Activated gamma-delta T cell treated with Interleukin-2 at 50 U/mL for 16 hours (primary cell): ENCODE measurements around the gene GRN.

ENCODE experiments used
- DNase-seq: peaks from one replicate; pipeline ENCODE4 v3.0.0-alpha.2; 2020

Gene GRN

DNA sequence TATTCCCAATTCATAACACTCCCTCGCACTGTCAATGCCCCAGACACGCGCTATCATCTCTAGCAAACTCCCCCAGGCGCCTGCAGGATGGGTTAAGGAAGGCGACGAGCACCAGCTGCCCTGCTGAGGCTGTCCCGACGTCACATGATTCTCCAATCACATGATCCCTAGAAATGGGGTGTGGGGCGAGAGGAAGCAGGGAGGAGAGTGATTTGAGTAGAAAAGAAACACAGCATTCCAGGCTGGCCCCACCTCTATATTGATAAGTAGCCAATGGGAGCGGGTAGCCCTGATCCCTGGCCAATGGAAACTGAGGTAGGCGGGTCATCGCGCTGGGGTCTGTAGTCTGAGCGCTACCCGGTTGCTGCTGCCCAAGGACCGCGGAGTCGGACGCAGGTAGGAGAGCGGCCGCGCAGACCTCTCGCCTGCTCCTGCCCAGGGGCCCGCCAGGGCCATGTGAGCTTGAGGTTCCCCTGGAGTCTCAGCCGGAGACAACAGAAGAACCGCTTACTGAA is at the start of gene GRN:
GRN (plus strand) TSS at position 364 of the 515 bp plus-strand sequence. CDS start 3,863 bp downstream, outside the sequence.
- peak; percentile 82 for DNase-seq

DNA sequence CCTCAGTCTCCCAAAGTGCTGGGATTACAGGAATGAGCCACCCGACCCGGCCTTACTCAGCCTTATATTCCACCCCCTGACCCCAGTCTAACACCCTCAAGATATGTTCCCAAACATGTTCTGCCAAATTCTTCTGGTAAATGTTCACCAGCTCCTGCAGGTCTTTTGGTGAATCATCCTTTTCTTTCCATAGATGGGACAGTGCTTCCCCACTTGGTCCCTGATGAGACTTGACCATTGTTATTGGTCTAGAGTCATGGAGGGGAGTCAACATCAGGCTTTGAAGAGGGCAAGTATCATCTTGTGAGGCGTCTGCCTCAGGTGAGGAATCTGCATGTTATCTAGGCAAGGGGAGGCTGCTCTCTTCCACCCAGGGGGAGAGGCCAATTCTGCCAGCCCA is 47.1 kb upstream of the GRN start:
- no peak for DNase-seq

DNA sequence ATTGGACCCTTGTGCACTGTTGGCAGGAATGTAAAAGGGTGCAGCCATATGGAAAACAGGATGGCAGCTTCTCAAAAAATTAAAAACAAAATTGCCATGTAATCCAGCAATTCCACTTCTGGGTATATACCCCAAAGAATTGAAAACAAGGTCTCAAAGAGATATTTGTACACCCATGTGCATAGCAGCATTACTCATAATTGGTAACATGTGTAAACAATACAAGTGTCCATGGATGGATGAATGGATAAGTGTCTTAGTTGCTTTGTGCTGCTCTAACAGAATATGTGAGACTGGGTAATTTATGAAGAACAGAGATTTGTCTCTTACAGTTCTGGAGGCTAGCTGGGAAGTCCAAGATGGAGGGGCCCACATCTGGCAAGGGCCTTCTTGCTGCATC is 40.5 kb upstream of the GRN start:
- no peak for DNase-seq

DNA sequence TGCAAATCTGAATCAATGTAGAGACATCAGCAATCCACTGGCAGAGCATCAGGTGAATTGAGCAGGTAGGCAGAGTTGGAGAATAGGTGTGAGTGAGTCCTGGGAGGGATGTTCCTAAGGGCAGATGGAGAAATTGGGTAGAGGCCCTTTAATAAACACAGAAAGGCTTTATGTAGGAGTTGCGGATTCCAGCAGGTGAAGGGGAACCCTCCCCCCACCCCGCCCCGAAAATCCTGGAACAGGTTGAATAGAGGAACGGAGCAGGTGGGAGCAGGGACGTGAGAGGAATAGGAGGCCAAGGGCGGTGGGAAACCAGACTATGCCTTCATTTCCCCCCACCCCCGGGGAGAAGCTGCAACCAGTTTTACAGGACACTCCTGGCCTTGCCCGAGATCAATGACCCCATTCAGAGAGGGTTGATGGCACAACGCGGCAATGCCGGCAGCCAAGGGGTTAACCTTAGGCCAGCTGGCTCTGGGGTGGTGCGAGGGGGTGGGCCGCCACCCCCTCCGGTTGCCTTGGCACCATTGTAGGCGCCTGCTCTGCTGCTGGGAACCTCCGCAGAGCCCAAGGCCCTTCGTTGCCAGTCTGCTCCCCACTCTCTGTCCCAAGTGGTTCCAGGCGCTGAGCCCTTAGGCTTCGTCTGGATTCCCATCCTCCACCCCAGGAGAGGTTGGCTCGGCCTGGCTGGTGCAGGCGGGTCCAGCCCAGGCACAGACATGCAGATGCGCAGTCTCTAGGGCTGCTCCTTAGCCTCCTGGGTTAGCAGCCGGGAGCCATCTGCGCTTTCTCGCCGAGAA is 37.5 kb upstream of the GRN start:
- DNase-seq, result no peak

DNA sequence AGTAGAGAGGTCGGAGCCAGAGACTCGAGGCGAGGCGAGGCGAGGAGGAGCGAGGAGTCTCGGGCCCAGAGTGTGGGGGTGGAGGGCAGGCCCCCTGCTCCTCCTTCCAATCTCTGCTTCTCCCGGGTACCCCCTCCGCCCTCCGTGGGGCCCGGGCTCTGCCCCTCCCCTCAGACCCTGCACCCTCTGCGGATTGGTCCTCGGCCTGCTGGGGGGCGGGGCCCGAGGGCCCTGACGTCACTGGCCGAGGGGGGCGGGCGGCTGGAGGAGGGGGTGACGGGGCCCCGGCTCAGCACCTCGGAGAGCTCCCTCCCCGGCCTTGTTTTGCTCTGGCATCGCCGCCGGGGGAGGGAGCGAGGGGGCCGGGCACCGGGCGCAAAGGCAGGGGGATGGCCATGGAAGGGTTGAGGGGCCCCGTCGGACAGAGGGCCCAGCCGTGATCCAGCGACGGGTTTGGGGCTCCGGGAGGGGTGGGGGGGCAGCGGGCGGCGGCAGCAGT is 36.7 kb upstream of the GRN start, which contains the start of gene RUNDC3A:
RUNDC3A (plus strand) TSS at position 282 of the 499 bp plus-strand sequence. CDS start 232 bp downstream, outside the sequence.
- DNase-seq, result peak; percentile 86

DNA sequence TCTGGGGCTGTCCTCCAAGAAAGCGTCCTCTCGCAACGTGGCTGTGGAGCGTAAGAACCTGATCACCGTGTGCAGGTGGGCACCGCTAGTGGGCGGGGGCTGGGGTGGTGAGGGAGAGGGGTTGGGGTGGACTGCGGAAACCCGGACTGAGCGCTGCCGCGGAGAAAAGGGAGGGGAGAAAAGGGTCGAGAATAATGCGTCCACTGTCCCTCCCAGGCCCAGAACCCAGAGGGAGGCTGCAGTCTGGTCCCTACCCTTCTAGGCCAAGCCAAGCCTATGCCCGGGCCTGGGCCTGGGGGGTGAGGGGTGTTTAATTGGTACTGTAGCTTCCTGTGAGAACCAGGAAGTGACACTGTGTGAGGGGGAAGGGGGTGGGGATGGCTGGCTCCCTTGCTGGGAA is 36.2 kb upstream of the GRN start:
- DNase-seq, result no peak

DNA sequence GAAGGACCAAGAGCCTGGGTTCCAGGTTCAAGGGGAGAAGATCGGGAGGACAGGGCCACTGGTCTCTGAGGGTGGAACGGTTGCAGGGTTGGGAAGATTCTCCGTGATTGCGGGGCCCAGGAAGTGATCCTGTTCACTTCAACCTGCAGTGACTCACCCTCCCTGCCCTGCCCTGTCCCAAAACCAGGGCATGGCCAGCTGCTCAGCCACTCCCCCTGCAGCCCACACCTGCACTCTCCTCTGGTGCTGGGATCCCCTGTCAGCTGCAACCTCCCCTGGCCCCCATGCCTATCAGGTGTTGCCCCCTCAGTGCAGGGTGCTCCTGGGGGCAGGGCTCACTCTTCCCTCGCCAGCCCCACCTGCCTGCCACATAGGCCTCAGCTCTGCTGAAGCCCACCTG is 35.6 kb upstream of the GRN start:
- no peak for DNase-seq

DNA sequence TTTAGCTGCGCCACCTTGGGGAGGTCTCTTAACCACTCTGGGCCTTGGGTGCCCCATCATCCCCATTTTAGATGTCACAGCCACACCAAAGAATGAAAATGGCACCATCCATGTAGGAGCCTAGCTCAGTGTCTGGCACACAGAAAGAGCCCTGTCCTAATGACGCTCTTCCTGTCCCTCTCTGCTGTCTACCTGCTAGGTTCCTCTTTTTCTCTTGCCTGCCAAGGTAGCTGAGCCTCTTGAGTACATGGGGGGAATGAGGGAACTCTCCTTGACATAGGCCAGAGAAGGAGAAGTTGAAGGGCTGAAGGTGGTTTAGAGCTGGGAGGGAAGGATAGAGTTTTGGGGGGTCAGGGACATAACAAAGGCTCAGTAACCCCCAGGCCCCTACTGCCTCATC is 34.9 kb upstream of the GRN start:
- DNase-seq, result no peak

DNA sequence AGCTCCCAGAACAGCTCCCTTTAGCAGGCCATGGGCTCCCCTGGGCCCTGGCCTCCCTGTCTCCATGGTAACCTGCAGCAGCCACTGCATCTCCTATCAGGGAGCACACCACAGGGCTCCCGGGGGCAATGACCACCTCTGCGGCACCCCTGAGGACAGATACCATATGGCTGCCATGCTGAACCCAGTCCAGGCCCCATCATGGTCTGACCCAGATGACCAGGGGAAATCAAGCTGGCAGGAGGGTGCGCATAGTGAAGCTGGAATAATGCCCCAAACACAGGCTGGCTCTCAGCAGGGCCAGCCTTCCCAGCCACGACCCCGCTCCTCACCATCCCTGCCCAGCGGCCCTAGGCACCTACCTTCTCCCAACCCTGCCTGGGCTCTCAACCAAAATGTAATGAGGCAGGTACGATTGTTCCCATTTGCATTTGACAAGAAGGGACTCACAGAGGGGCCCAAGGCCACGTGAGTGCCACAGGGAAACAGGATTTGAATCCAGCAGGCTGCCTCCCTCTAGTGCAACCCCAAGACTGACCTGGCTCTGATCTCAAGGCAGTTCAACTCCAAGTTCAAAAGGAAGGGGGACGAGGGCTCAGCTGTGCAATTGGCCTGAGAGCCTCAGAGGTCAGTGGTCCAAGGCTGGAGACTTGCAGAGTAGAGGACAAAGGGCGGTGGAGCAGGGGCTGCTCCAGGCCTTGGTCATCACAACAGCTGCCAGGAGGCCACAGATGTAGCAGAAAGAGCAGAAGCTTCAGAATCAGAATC is 34.3 kb upstream of the GRN start:
- no peak for DNase-seq

DNA sequence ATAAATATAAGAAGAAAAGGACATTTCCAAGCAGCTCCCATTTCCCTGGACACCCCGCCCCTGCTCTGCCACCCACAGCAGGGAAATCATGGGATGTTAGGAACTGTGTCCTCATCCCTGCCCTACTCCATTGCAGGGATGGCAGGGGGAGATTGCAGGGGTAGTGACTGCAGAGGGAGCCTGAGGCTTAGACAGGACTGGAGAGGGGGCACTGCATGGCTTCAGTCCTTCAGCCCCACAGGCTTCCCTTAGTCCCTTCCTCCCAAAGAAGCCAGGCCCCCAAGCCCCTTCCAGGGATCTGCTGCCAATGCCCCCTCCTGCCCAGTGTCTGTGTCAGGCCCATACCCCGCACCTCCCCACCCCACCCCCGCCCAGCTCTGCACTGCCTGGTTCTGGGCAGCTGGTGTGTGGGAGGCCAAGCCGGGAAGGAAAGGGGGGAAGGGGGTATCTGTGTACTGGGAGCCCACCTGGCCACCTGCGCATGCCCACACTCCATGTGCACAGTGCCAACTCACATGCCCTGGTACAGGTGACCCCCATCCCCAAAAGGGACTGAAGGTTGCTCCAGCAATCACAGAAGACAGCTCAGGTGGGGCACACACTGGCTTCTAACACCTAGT is 33.4 kb upstream of the GRN start:
- DNase-seq, result no peak

DNA sequence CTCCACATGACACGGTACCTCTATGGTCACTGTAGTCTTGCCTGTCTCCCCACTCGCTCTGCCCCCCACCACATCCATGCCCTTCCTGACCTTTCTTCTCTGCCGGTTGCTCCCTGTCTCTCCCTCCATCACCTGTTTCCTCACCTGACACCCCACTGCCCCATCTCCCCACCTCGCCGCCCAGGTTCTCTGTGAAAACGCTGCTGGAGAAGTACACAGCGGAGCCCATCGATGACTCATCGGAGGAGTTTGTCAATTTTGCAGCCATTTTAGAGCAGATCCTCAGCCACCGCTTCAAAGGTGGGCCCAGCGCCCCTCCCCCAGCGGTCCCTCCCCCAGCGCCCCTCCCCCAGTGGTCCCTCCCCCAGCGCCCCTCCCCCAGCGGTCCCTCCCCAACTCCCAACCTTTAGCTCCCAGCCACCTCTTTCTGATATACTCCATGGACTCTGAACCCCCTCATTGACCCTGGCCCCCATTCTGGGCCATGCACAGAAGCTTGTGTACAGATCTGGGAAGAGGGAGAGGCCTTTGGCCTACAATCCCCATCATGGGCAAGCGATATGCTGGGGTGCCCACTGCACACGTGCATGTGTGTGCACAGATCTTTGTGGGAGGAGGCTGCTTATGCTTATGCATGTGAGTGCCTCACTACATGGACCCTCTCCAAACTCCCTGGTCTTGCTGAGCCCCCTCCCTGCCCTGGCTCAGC is 32.6 kb upstream of the GRN start:
- no peak for DNase-seq

DNA sequence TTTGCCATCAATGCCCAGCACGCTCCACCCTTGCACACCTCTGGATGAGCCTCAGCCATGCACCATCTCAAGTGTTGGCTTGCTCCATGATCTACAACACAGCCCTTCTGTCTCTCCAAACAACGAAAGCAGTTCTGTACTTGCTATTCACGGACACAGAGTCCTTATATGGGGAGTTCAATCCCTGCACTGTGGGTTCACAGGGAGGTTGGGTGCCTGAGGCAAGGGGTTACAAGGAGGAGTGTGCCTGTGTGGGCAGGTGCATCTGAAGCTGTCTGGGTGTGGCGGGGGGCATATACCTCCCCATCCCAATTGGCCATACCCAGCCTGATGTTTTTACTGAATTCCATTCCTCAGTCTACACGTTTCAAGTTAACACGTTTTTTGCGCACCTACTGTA is 31.1 kb upstream of the GRN start:
- DNase-seq, result no peak

DNA sequence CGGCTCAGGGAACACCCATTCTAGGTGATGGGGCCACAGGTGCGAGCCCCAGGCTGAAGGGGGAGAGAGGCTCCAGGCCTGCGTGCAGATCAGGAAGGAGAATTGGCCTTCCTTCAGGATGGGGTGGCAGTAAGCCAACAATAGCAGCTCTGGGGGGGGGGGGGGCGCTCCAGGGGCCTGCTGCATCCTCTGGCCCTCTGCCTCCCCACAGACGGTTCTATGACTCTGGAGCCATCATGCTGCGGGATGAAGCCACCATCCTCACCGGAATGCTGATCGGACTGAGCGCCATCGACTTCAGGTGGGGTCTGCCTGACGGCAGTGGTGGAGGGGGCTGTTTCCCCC is 30.6 kb upstream of the GRN start:
- DNase-seq, result no peak

DNA sequence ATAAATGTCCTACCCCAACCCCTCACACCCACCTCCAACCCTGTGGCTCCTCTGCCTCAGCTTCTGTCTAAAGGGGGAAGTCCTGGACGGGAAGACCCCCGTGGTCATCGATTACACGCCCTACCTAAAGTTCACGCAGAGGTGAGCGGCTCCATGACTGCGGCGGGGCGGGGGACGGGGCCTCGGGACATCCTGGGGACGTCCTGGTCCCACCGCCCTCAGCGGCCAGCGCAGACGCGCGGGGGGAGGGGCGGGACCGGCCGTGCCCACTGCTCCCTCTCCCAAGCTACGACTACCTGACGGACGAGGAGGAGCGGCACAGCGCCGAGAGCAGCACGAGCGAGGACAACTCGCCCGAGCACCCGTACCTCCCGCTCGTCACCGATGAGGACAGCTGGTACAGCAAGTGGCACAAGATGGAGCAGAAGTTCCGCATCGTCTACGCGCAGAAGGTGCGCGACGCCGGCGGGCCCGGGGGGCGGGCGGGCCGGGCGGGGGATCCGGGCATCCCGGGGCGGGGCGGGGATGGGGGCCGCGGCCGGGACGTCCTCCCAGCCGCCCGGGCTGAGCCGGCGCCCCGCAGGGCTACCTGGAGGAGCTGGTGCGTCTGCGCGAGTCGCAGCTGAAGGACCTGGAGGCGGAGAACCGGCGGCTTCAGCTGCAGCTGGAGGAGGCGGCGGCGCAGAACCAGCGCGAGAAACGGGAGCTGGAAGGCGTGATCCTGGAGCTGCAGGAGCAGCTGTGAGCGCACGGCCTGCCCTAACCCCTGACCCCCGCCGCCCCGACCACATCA is 30.0 kb upstream of the GRN start:
- DNase-seq, result no peak

DNA sequence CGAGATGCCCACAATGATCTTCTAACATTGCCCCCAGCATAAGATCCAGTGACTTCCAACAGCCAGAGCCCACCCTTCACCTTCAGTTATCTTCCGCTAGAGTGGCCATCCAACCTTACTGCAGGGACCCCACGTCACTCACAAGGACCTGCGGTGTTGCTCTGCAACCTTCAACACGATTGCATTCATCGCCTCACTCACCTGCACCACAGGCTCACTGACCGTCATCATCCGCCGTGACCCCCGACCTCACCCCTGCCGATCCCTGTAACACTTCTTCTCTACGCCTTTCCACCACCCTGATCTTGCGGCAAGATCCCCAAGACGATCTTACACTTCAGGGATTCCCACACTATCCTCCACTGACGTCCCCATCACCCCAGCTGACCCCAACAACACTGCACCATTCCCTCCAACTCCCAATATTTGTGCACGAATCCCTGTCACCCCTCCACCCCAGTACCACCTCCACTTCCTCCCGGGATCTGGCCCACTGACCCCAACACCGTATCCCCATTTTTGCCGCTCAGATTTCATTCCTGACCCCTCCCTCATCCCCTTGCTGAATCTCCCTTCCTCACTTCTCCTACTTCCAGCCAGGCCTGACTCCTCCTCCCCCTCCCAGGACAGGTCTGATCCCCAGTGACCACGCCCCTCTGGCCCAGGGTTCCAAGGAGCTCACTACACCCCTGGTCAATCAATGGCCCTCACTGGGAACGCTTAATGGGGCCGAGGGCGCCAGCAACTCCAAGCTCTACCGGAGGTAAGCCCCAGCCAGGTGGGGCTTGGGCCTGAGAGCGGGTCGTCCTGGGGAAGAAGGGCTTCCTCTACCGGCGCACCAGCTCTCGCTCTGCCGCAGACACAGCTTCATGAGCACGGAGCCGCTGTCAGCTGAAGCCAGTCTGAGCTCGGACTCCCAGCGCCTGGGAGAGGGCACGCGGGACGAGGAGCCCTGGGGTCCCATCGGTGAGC is 29.1 kb upstream of the GRN start:
- DNase-seq, result no peak

DNA sequence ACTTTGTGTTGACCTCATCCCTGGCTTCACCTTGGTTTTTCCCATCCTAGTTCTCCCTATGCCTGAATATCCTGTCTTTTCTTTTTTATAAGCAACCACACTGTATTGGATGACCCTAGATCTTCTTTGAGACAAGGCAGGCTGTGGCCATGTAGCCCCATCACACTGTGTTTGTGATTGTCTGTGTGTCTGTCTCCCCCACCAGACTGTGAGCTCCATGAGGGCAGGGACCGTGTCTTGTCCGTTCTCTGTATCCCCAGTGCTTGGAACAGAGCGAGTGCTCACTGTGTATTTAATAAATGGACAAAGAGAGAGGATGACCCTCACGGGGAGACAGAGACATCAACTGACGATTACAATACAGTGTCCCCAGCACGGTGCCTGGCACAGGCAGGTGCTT is 27.6 kb upstream of the GRN start:
- no peak for DNase-seq

DNA sequence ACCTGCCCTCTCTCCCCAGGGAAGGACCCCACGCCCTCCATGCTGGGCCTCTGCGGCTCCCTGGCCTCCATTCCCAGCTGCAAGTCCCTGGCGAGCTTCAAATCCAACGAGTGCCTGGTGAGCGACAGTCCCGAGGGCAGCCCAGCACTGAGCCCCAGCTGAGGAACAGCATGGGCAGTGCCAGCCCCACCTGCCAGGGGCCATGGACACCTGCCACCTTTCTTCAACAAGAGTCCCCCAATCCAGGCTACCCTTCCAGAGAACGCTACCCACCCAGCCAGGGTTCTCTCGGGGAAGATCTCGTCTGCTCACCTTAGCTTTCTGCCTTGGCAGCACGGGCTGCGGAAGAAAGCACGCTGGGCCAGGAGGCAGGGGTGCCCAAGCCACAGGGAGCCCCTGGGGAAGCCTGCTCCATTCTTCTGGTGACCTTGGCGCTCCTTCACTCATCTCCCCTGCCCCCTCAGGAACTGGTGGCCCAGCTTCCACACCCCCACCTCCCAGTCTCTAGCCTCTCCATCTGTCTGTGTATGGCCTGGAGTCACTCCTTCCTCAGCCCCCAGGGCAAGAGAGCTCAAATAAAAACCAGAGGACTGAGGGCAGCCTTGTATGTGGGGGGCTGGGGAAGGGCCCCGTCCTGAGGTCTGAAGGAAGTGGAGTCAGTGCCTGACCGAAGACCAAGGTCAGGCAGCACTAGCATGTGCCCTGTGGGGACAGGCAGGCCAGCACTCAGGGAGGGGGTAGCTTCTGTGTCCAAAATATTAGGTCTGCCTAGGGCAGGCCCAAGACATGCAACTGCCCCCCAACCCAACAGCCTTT is 26.8 kb upstream of the GRN start:
- no peak for DNase-seq

DNA sequence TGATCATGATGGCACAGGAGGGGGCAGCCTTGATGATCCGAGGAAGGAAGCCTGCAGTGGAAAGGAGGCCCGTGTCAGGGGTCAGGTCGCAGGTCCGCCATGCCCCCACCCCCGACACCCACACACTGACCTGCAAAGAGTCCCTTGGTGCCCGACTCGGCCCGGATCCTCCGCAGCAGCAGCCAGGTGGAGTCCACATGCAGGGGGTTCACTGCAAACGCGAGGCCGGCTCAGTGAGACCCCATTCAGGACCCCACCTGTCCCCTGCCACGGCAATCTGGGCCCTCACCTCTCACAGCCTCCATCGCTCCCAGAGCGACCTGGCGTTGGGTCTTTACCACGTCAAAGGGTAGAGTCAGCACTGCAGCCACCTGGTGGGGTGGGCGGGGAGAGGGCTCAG is 25.0 kb upstream of the GRN start:
- no peak for DNase-seq

DNA sequence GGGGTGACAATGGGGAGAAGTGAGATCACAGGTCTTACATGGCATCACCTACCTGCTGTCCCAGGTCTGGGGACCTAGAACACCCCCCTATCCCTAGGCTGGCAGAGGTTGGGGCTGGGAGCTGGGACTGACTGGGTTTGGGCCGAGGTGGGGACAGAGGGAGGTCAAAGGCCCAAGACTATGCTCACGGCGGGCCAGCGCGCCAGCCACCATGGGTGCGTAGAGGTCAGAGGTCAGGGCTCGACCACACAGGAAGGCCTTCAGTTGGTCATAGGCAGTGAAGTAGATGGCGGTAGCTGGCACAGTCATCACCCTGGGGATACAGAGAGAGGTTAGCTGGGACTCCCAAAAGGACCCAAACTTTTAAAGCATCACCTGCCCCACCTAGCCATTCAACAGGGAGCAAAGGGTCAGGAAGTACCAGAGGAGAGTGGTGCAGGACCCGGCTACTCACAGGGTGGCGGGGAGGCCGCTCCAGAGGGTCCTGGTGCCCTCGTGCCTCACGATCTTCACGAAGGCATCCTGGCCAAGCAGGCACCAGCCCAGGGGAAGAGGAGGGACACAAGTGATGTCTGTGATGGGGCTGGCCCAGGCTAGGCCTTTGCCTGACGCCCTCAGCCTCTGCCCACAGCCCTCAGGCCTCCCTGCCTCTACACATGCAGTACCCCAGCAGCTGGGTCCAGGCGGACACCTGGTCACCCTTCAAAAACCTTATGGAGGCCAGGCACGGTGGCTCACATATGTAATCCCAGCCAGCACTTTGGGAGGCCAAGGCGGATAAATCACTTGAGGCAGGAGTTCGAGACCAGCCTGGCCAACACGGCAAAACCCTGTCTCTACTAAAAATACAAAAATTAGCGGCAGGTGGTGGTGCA is 23.6 kb upstream of the GRN start:
- no peak for DNase-seq
